ENCODE measurements around the gene TBCK. TPM values are rescaled to one million over a fixed set of nuclear protein-coding genes. Genes with fewer than 3 reads are reported as not detected.

The TBCK gene
- total RNA-seq, 1 donor from 2014 or later = 81.4 TPM

DNA sequence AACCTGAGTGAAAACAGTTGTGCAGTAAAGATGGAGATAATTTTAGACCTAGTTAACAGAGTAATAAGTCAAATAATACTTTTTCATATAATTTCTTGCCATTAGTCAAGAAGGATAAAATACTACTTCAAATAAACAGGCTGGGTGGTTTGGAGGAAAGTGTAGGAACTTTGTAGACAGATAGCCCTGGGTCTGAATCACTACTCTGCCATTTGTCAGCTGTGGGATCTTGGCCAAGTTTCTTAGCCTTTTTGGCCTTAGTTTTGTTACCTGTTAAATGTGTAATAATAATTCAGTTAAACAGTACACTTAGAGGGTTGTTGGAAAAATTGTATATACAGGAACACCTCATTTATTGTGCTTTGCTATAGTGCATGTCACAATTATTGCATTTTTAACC is 257.1 kb downstream of the TBCK start:
- no peak for DNase-seq
- TF ChIP-seq CTCF (IDR thresholded peaks at IDR 0.05; ENCODE audit: partially characterized antibody, unreplicated experiment) = no peak
- Mint-ChIP-seq H3K36me3 (ENCODE audit: unreplicated experiment) (no peaks in the 10 kb centered on the region), H3K4me3 (ENCODE audit: unreplicated experiment) (no peak overlapping the region), H3K27ac (ENCODE audit: unreplicated experiment) (no peak overlapping the region), H3K27me3 (ENCODE audit: unreplicated experiment) (peaks cover 1% of the 10 kb centered on the region), H3K9me3 (ENCODE audit: unreplicated experiment) (no peaks in the 10 kb centered on the region), H3K4me1 (ENCODE audit: low read depth, unreplicated experiment) (no peaks in the 10 kb centered on the region)

GRCh38 chr4:106056914-106057313 is 259.1 kb downstream of the TBCK start:
- peaks cover 1% of the 10 kb centered on the region for H3K27me3 Mint-ChIP-seq (ENCODE audit: unreplicated experiment)
- H3K36me3 Mint-ChIP-seq (ENCODE audit: unreplicated experiment) = no peaks in the 10 kb centered on the region
- no peaks in the 10 kb centered on the region for H3K4me1 Mint-ChIP-seq (ENCODE audit: low read depth, unreplicated experiment)
- no peak for TF ChIP-seq CTCF (IDR thresholded peaks at IDR 0.05; ENCODE audit: partially characterized antibody, unreplicated experiment)
- no peak overlapping the region for H3K27ac Mint-ChIP-seq (ENCODE audit: unreplicated experiment)
- H3K9me3 Mint-ChIP-seq (ENCODE audit: unreplicated experiment) = no peaks in the 10 kb centered on the region
- no peak for DNase-seq
- H3K4me3 Mint-ChIP-seq (ENCODE audit: unreplicated experiment) = no peak overlapping the region

GRCh38 chr4:106051514-106051913 is 264.5 kb downstream of the TBCK start:
- H3K27me3 Mint-ChIP-seq (ENCODE audit: unreplicated experiment) = no peaks in the 10 kb centered on the region
- DNase-seq = no peak
- no peaks in the 10 kb centered on the region for H3K36me3 Mint-ChIP-seq (ENCODE audit: unreplicated experiment)
- no peaks in the 10 kb centered on the region for H3K4me1 Mint-ChIP-seq (ENCODE audit: low read depth, unreplicated experiment)
- no peak for TF ChIP-seq CTCF (IDR thresholded peaks at IDR 0.05; ENCODE audit: partially characterized antibody, unreplicated experiment)
- H3K4me3 Mint-ChIP-seq (ENCODE audit: unreplicated experiment) = no peak overlapping the region
- no peaks in the 10 kb centered on the region for H3K9me3 Mint-ChIP-seq (ENCODE audit: unreplicated experiment)
- H3K27ac Mint-ChIP-seq (ENCODE audit: unreplicated experiment) = no peak overlapping the region

- no peak overlapping the region for H3K27ac Mint-ChIP-seq (ENCODE audit: unreplicated experiment)
- H3K9me3 Mint-ChIP-seq (ENCODE audit: unreplicated experiment) = no peaks in the 10 kb centered on the region
- H3K36me3 Mint-ChIP-seq (ENCODE audit: unreplicated experiment) = no peaks in the 10 kb centered on the region
- no peak overlapping the region for H3K4me3 Mint-ChIP-seq (ENCODE audit: unreplicated experiment)
- no peak for DNase-seq
- no peak for TF ChIP-seq CTCF (IDR thresholded peaks at IDR 0.05; ENCODE audit: partially characterized antibody, unreplicated experiment)
- H3K27me3 Mint-ChIP-seq (ENCODE audit: unreplicated experiment) = no peaks in the 10 kb centered on the region
- no peaks in the 10 kb centered on the region for H3K4me1 Mint-ChIP-seq (ENCODE audit: low read depth, unreplicated experiment)
Measured at GRCh38 chr4:106049490-106049889, 266.5 kb downstream of the TBCK start.

DNA sequence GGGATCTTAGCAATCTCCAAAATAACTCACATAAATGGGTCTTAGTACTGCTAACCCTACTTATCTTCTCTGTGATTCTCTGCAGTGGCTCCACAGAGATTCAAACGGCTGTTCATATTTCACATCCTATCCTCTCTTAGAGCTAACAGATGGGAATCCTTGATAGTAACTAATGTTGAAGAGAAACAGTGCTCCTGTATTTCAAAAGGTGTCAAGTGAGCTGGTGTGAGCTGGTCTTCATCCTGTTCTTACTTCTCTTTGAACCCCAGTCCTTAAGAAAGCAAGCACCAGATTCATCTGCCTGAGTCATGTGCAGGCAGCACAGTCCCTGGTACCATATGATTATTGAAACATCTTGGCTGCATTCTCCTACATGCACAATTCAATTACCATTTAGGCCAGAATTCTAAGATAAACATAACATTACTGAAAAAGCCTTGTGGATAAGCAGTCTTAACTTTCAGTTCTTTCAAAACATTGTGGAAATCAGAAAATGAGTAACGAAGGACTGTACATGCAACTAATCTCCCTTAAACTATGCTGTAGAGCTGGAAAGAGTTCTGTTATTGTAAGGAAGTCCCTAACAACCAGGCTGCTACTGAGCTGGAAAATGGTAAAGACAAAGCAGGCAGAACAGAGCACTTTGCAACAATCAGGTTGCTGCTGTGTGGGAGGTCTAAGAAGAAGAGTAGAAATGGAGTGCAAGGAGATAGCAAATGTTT is 267.6 kb downstream of the TBCK start:
- TF ChIP-seq CTCF (IDR thresholded peaks at IDR 0.05; ENCODE audit: partially characterized antibody, unreplicated experiment) = no peak
- Mint-ChIP-seq H3K27ac (ENCODE audit: unreplicated experiment) (no peak overlapping the region), H3K4me3 (ENCODE audit: unreplicated experiment) (no peak overlapping the region), H3K9me3 (ENCODE audit: unreplicated experiment) (no peaks in the 10 kb centered on the region), H3K36me3 (ENCODE audit: unreplicated experiment) (no peaks in the 10 kb centered on the region), H3K4me1 (ENCODE audit: low read depth, unreplicated experiment) (no peaks in the 10 kb centered on the region), H3K27me3 (ENCODE audit: unreplicated experiment) (no peaks in the 10 kb centered on the region)
- DNase-seq = no peak

Measured in glutamatergic neuron (in vitro differentiated cells).